Panc1 (cell line): ENCODE data around the gene PARP15. TPM values are rescaled to one million over a fixed set of nuclear protein-coding genes. Genes with fewer than 3 reads are reported as not detected.

Source experiments
- ATAC-seq: fragments of 200-7000 bp; cut with Tn5 transposase; 2 replicates; pipeline ENCODE4 v1.9.1; 2020; ENCODE audit warnings: mild to moderate bottlenecking, moderate library complexity
- BruUV-seq: library from RNA; stranded (reverse); fragments of 400-500 nt; replicated peaks from 2 replicates; lab custom pipeline; 2021; lab: Mats Ljungman, UMichigan
- CTCF ChIA-PET: fragments of 300-600 bp; sonication (Branson Sonifier 250); formaldehyde crosslinking; loops from one replicate; lab custom pipeline; 2022; ENCODE audit warnings: antibody characterized with exemption; lab: Charles Lee
- POLR2A ChIA-PET: fragments of 300-600 bp; sonication (Branson Sonifier 250); formaldehyde crosslinking; loops from one replicate; lab custom pipeline; 2022; ENCODE audit warnings: antibody characterized with exemption; lab: Charles Lee
- DNase-seq: peaks from one replicate; pipeline ENCODE4 v3.0.0-alpha.2; 2010; ENCODE audit warnings: low read depth, low spot score
- H3K27ac ChIP-seq: 2 replicates; pipeline ENCODE4 v1.5.1; 2011; ENCODE audit warnings: mild to moderate bottlenecking, low read length, inconsistent platforms
- H3K27me3 ChIP-seq: fragments of 200-500 bp; sonication (Bioruptor generic); 2 replicates; pipeline ENCODE4 v1.6.0; 2014; ENCODE audit warnings: low read length, inconsistent platforms; ENCODE audit not compliant: control insufficient read depth, insufficient read depth
- H3K36me3 ChIP-seq: fragments of 200-500 bp; sonication (Bioruptor generic); 2 replicates; pipeline ENCODE4 v1.5.1; 2014; ENCODE audit warnings: inconsistent platforms, mild to moderate bottlenecking, low read length, moderate library complexity; ENCODE audit not compliant: control insufficient read depth, insufficient read depth
- H3K4me1 ChIP-seq: 2 replicates; pipeline ENCODE4 v1.5.1; 2011; ENCODE audit warnings: inconsistent platforms, mild to moderate bottlenecking, low read length, moderate library complexity; ENCODE audit not compliant: control insufficient read depth, insufficient read depth
- H3K4me3 ChIP-seq, 2 experiments: 2 replicates each; pipeline ENCODE4 v1.5.1; 2011 to 2012; ENCODE audit warnings: low read depth in 2 of 2, low read length in 2 of 2, mild to moderate bottlenecking in 2 of 2, inconsistent platforms in 1 of 2, moderate library complexity in 1 of 2
- H3K9me3 ChIP-seq: fragments of 200-500 bp; sonication (Bioruptor generic); 2 replicates; pipeline ENCODE4 v1.5.1; 2014; ENCODE audit warnings: low read depth, mild to moderate bottlenecking, inconsistent platforms, low read length, moderate library complexity; ENCODE audit not compliant: control insufficient read depth, insufficient read depth
- CTCF ChIP-seq: fragments of 450-650 bp; IDR thresholded peaks from 2 replicates; pipeline ENCODE4 v1.5.1; 2017; ENCODE audit warnings: mild to moderate bottlenecking
- POLR2AphosphoS5 ChIP-seq: IDR thresholded peaks from 2 replicates; pipeline ENCODE4 v1.6.1; 2012; ENCODE audit warnings: mild to moderate bottlenecking, low read depth, low read length, moderate library complexity
- REST ChIP-seq, 2 experiments: IDR thresholded peaks; 2 replicates each; pipeline ENCODE4 v1.6.1; 2011 to 2012; ENCODE audit warnings: low read depth in 2 of 2, control low read depth in 1 of 2, low read length in 1 of 2, mild to moderate bottlenecking in 1 of 2, moderate library complexity in 1 of 2; ENCODE audit not compliant: insufficient read depth in 1 of 2
- SIN3A ChIP-seq: IDR thresholded peaks from 2 replicates; pipeline ENCODE4 v1.6.1; 2012; ENCODE audit warnings: low read depth, mild to moderate bottlenecking, low read length, moderate library complexity, borderline replicate concordance; ENCODE audit not compliant: insufficient read depth
- TCF7L2 ChIP-seq: IDR thresholded peaks from 2 replicates; pipeline ENCODE4 v1.6.1; 2011; ENCODE audit warnings: mild to moderate bottlenecking, low read depth, low read length, inconsistent platforms
- in situ Hi-C: cut with HindIII; loops from 2 replicates; pipeline ENCODE4 v1.10.0; 2016; ENCODE audit warnings: low sequenced_read_pairs, low pct_unique_long_range_greater_than_20kb
- intact Hi-C: fragments of 100-400 bp; cut with micrococcal nuclease; formaldehyde crosslinking; loops from one replicate; pipeline ENCODE4 v1.10.0; 2022; ENCODE audit not compliant: unreplicated experiment
- total RNA-seq: library from RNA; stranded (reverse); gene quantifications from one replicate; pipeline ENCODE4 v1.2.1, GENCODE V29; 2021; ENCODE audit not compliant: unreplicated experiment

The PARP15 gene
- total RNA-seq, 1 experiment from 2014 or later: 0.21 TPM

GRCh38 chr3:122636697-122637096, 59.2 kb downstream of the PARP15 start:
- no peak for TF ChIP-seq TCF7L2
- no peak for TF ChIP-seq SIN3A
- no peak for TF ChIP-seq POLR2AphosphoS5
- TF ChIP-seq CTCF: no peak
- no peak for TF ChIP-seq REST (IDR thresholded peaks at IDR 0.05; ENCODE audit: insufficient read depth in 1 of 2, low read depth in 2 of 2, low read length in 1 of 2)
- ATAC-seq: no peak
- no TSS peak for BruUV-seq
- in situ Hi-C loops: no loop called here
- Histone ChIP-seq H3K27ac (no peak overlapping the region), H3K36me3 (no peaks in the 10 kb centered on the region), H3K27me3 (peaks cover 11% of the 10 kb centered on the region; the same call in 1 of the 2 replicates), H3K9me3 (no peaks in the 10 kb centered on the region), H3K4me3 (no peak overlapping the region), H3K4me1 (no peaks in the 10 kb centered on the region)
- DNase-seq: no peak
- CTCF ChIA-PET: no interaction called here
- intact Hi-C loops: no loop called here
- POLR2A ChIA-PET: no interaction called here

GRCh38 chr3:122640437-122640999, 63.1 kb downstream of the PARP15 start:
- BruUV-seq: no TSS peak
- no peak for ATAC-seq
- Histone ChIP-seq H3K4me1 (no peaks in the 10 kb centered on the region), H3K27ac (no peak overlapping the region), H3K4me3 (no peak overlapping the region), H3K9me3 (no peaks in the 10 kb centered on the region), H3K27me3 (peaks cover 5% of the 10 kb centered on the region; the same call in 1 of the 2 replicates), H3K36me3 (no peaks in the 10 kb centered on the region)
- in situ Hi-C loops: no loop called here
- ChIA-PET CTCF (interaction anchor here (0.6 kb wide), 1 partner anchor 353 kb away, joined by 4 read pairs; no protein-coding TSS in a partner anchor), POLR2A (interaction anchor here (0.7 kb wide), 1 partner anchor 18 kb away, joined by 5 read pairs; no protein-coding TSS in a partner anchor)
- intact Hi-C loops: no loop called here
- DNase-seq: no peak
- no peak for TF ChIP-seq TCF7L2

- intact Hi-C loops (no loop called here), in situ Hi-C loops (no loop called here)
- POLR2A ChIA-PET: no interaction called here
Observed at GRCh38 chr3:122642935-122643334, 65.5 kb downstream of the PARP15 start.

More at GRCh38 chr3:122642935-122643334, 65.5 kb downstream of the PARP15 start:
- no peak for ATAC-seq
- H3K27me3 ChIP-seq: peaks cover 5% of the 10 kb centered on the region; the same call in 1 of the 2 replicates
- H3K4me1 ChIP-seq: no peaks in the 10 kb centered on the region
- no peaks in the 10 kb centered on the region for H3K9me3 ChIP-seq
- H3K36me3 ChIP-seq: no peaks in the 10 kb centered on the region
- TF ChIP-seq CTCF (no peak), TCF7L2 (no peak)
- no peak for DNase-seq
- BruUV-seq: no TSS peak
- no peak overlapping the region for H3K27ac ChIP-seq
- CTCF ChIA-PET: no interaction called here
- no peak overlapping the region for H3K4me3 ChIP-seq
